ENCODE data around the gene SPACA6.
"Not testable (repeated sequence)": the region's sequence is repeated elsewhere in the genome, so short reads cannot be mapped to it uniquely, and the experiment has no call there.

The SPACA6 gene

DNA sequence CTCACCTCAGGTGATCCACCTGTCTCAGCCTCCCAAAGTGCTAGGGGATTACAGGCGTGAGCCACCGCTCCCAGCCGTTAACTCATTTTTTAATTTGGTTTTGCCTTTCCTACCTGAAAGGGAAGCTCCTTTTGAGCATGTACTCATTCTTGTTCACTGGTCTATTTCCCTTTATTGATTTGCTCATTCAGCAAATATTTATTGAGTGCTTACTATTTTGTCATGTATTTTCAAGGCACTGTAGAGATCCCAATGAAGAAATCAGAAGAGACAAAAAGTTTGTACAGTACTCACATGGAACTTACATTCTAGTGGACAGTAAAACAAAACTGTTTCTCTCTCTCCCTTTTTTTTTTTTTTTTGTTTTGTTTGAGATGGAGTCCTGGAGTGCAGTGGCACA, 13.8 kb downstream of the SPACA6 start:
- no peak for DNase-seq

DNA sequence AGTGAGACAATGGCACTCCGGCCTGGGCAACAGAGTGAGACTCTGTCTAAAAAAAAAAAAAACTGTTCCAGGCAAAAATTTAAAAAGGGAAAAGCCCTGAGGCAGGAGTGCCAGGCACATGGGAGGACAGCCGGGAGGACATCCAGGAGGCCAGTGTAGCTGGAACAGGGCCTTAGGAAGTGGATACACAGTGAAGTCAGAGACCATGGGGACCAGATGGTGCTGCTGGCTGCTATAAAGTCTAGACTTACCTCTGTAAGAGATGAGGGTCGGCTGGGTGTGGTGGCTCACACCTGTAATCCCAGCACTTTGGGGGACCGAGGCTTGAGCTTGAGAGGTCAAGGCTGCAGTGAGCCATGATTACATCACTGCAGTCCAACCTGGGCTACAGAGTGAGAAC, 15.7 kb downstream of the SPACA6 start:
- no peak for DNase-seq

DNA sequence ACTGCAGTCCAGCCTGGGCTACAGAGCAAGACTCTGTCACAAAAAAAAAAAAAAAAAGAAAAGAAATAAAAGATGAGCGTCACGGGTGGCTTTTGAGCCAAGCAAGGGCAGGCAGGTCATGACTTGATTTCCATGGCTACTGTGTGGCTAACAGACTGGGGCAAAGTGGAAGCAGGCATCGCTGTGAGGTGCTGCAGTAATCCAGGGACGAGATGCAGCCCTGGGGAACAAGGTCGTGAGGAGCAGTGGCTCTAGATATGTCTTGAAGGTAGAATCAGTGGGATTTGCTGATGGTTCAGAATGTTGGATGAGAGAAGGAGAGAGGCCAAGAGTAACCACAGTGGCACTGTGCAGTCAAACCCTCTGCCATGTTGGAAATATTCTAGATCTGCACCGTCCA, 16.4 kb downstream of the SPACA6 start:
- DNase-seq, result no peak

DNA sequence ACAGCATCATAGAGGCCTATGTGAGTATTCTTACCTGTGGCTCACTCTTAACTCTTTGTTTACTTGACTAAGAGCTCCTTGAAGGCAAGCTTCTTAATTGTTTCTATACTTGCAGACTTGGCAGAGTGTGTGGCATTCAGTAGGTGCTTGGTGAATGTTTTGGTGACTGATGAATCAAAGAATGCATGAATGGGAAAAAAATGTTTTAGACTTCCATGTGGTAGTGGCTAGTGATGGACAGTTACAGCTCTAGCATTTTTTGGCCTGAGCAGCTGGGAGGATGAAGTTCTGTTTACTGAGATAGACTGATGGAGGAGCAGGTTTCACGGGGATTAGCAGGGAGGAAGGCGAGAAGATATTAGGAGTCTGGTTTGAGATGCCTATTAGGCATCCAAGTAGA, 17.0 kb downstream of the SPACA6 start:
- no peak for DNase-seq

DNA sequence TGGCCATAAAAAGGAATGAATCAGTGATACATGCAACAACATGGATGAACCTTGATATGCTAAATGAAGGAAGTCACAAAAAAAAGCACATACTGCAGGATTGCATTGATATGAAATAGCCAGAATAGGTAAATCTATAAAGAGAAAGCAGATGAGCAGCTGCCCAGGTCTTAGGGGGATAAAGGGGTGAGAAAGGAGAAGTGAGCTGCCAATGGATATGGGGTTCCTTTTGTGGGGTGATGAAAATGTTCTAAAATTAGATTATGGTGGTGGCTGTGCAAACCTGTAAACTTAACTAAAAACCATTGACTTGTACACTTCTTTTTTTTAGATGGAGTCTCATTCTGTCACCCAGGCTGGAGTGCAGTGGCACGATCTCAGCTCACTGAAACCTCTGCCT, 18.6 kb downstream of the SPACA6 start:
- DNase-seq, result no peak

DNA sequence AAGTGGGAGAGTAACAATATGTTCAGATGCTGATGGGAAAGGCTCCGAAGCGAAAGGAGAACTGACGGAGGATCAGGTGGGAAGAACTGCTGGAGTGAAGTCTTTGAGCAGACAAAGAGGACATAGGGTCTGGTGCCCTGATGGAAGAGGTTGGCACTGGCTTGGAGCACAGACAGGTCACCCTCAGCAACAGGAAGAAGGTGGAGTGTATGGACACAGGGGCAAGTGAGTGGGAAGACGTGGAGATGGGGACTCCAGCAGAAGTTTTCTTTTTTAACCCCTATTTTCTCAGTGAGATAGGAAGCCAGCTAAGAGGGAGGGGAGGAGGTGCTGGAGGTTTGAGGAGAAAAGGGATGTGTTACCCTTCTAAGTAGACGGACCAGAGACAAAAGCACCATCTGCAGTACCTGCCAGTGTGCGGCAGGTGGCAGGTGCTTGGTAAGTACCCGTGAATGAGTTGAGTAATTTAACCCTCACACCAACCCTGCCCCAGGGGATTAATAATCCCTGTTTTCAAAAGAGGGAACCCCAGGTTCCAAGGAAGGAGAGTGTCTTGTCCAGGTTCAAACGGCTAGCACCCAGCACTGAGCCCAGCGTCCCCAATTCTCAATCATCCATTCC, 19.4 kb downstream of the SPACA6 start:
- DNase-seq, result no peak

DNA sequence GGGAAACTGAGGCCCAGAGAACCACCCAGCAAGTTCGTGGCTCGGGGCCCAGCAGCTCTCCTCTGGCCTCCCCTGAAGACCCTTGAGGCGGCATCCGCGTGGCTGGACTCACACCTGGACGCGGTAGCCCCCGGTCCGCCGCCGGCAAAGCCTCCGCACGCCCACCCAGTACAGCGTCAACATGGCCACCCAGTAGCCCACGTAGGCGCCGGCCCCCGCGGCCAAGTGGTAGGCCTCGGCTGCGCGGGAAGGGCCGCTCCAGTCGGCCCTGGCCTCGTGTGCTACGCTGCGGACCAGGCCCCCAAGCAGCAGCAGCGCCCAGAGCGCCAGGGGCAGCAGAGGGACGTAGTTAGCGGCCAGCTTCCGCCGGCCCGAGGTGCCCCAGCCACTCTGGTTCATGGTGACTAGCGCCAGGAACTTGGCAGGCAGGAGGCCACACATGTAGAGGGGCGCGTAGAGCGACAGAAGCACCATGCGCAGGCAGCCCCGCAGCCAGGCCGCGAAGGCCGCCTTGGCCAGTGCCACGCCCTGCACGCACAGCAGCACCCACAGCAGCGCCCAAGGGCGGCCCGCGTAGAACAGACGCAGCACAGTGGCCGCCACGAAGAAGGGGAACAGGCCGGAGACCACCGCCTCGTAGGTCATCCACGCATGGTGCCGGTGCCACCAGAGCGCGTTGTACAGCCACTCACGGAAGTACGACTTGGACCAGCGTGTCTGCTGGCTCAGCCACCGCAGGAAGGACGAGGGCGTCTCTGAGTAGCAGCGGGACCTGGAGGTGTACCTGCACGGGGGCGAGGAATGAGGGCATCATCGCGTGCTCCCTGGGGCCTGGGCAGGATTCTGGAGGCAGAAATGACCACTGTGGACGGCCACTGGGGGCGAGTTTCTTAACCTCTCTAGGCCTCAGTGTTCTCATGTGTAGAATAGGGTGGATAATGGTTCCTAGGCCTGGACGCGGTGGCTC, 20.5 kb downstream of the SPACA6 start:
- DNase-seq, result no peak

DNA sequence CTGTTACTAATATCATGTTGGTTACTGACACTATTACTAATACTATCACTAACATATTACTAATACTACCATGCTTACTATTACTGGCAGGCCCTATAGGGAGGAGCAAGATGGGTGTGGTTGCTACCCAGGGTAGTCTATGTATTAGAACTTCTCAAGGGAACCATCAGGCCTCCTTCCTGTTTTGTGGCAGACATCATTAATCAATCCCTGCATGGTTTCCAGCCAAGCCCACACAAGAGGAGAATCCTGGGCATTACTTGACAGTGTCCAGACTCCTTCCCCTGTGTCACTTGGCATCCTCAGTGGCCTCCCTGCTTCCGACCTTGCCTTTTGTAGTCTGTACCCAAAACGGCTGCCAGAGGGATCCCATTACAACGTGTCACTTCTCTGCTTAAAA, 21.7 kb downstream of the SPACA6 start:
- DNase-seq, result peak; percentile 70

DNA sequence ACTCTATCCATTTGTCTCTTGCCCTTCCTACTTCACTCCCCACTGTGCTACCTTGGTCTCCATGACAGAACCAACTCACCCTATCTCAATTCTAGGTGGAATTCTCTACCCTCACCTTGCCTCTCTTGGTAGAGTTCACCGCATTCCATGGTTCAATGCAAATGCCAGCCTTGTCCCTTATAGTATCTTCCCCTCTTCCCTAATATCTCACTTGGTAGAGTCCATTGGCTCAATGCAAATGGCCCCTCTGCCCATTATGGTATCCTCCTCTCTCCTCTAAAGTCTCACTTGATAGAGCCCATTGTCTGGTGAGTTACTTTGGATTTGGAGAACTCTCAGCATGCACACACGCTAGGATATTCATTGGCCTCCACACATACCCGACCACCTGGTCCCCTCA, 22.7 kb downstream of the SPACA6 start:
- no peak for DNase-seq

DNA sequence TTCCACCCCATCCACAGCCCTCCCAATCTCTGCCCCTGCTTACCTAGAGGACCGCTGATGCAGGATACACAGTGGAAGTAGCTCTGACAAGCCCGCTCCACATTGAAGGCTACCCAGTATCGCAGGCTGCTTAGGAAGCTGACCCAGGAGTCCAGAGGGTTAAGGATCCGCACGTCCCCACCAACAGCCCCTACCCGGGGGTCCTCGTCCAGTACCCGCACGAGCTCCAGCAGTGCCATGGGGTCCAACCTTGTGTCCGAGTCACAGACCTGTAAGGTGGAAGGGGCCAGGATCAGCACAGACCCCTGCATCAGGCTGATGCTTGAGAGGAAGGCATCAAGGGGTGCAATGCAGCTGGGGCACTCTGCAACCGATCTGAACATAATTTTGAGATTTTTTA, 23.8 kb downstream of the SPACA6 start:
- no peak for DNase-seq

DNA sequence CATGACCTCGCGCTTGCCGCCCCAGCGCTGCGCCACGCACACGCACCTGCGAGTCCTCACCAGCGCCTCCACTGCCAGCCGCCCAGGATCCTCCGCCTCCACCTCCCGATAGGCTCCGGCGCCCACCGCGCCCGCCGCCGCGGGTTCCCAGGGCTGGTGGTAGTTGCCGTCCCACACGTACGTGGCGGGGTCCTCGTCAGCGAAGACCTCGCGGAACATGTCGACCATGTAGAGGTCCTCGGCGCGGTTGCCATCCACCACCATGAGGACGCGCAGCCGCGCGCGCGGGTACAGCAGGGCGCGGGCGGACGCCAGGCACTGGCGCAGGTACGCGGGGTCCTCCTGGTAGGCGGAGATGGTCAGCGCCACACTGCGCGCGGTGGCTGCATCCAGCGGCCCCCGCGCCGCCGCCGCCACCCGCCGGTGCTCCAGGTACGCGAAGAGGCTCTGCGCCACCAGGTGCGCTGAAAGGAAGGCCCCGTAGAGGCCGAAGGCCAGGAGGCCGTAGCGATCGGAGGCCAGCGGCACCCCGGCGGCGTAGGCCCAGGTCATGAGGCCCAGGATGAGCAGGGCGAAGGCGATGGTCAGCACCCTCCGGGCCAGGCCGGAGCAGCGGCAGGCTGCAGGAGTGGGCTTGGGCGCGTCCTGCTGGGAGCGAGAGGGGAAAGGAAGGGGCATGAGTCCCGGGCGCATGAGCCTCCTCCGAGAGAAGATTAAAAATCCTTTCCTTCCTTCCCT, 26.3 kb downstream of the SPACA6 start:
- no peak for DNase-seq

DNA sequence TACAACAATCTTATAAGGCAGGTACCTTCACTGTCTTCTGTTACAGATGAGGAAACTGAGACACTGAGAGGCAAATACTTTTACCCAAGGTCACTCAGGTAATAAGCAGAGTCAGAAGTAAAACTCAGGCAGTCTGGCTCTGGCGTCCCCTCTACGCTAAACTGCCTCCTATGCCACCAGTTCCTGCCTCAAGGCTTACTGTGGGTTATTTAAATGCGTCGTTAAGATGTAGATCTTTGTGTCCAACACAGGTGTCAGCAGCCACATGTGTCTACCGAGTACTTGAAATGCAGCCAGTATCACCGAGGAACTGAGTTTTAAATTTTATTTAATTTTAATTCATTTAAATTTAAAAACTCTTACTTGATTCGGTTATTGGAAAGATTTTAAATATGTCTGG, 28.8 kb downstream of the SPACA6 start:
- no peak for DNase-seq

DNA sequence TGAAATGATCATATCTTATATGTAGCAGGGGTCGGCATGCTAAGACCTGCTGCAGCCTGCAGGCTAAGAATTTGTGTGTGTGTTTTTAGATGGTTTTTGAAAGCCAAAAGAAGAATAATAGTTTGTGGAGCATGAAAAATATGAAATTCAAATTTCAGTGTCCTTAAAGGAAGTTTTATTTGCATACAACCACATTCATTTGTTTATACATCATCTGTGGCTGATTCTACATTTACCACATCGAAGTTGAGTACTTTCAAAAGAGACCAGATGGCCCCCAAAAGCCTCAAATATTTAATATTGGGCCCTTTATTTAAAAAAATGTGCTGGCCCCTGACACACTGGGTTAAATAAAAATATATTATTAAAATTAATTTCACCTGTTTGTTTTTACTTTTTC, 29.4 kb downstream of the SPACA6 start:
- DNase-seq, result no peak

DNA sequence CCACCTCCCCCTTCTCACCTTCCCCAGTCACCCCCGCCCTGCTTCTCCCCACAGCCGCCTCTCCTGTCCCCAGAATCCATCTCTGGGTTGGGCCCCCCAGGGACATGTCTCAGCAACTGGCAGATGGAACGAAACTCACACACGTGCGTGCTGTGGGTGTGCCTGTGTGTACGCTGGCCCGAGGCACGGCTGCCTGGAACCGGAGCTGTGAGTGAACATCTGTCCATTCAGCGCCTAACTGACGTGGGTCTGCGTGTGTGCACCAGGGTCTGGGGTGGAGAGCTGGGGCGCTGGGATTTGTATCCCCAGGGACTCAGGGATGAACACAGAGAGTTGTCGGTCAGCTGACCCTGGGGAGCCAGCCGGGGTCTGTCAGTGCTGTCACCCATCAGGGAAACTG, 31.4 kb downstream of the SPACA6 start:
- DNase-seq, result no peak

DNA sequence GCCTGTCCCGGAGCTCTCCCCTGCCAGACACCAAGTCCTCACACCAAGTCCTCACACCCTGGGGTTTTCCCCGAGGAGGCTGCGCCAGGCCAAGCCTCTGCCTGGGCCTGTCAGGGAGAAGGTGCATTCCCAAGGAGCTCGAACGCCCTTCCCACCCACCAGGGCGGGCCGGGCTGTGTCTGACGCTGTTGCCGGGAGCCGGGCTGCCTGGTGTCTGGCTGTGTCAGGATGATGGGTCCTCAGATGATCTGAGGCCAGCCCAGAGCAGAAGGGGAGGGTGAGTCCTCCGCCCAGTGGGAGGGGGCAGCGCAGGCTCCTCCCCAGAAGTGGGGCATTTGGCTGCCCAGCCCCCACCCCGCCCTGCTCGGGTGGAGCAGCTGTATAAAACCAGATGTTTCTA, 32.9 kb downstream of the SPACA6 start:
- peak; percentile 46 for DNase-seq

DNA sequence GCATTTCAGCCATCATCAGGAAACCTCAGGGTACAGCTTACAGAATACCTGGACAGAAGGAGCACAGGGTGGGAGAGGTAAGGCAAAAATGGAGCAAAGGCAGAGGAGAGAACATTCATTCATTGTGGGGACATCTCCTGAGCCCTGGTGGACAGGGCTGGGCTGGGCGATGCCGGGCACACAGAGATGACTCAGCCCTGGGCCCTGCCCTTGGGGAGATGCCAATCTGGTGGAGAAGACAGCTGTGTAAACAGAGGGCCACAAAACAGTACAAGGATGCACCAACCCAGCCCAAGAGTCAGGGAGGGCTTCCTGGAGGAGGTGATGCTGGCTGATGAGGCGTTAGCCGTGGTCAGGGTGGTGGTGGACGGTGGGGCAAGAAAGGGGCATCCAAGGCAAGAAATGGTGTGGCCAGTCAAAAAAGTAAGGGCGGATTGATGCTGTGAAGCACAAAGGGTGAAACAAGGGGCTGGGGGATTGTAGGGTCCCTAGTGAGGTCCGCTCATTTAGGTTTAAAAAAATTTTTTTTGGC, 34.3 kb downstream of the SPACA6 start:
- DNase-seq, result no peak

DNA sequence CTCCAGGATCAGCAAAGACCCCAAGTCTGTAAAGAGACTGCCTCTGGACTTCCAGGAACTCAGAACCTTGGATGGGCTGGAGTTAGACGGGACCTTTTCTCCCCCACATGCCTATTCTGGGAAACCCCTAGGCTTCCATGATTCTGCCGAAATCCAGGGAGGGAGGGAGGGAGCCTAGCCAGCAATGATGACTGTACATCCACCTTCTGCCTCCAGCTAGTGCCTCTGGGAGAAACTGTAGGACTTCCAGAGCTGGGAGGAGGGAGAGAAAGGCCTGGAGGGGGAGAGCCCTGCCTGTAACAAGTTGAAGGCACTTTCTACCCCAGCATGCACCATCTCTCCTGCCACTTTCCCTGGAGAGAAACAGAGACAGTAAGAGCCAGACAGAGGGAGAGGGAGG, 36.7 kb downstream of the SPACA6 start:
- no peak for DNase-seq

DNA sequence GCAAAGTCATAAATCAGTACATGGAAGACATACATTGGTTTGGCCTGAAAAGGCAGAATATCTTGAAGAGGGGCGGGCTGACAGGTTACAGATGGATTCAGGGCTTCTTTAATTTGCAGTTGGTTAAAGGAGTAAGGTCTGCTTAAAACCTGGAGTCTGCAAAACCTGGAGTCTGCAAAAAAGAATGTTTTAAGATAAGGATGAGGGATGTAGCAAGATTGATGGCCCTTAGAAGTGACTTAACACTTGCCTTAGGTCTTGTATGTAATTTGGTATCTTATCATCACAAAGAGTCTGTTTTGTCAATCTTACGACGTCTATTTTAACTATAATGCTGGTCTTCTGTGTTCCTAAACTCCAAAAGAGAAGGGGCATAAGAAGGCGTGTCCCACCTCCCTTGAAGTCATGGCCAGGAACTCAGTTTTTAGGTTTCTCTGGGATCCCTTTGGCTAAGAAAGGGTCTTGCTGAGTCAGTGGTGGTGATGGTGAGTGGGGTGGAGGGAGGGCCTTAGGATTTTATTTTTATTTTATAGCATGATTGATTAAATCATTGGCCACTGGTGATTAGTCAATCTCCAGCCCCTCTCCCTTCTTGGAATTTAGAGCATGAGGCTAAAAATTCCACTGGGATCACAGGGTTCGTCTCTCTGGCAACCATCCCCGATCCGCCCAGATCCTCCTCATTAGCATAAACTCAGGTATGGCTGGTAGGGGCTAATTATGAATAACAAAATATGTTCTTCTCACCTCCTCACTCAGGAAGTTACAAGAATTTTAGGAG, 40.8 kb downstream of the SPACA6 start:
- no peak for DNase-seq

DNA sequence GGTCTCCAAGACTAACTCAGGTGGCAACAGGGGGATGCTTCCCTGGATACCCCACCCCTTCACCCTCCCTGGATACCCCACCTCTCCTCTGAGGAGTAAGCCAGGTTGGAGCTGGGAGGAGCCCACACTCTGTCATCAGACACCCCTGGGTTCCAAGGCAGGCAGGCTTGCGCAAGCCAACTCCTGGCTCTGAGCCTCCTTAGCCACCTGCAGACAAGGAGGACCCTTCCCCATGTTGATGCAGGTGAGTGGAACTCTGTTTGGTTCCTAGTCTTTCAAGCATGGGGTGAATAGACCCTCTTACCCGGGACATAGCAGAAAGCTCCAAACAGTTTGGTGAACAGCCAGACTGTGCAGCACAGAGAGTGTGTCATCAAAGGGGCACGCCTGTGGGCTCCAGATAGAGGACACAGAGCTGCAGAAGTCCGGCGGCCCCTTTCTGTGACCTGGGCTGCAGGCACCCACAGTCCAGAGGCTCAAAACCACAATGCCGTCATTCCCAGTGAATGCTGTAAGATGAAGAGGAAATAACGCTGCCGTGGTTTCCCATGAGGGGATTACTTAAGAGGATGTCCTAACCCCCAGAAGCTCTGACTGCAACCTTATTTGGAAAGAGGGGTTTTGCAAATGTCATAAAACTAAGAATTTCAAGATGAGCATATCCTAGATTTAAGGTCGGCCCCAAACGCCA, 42.8 kb downstream of the SPACA6 start:
- peak; percentile 100 for DNase-seq

DNA sequence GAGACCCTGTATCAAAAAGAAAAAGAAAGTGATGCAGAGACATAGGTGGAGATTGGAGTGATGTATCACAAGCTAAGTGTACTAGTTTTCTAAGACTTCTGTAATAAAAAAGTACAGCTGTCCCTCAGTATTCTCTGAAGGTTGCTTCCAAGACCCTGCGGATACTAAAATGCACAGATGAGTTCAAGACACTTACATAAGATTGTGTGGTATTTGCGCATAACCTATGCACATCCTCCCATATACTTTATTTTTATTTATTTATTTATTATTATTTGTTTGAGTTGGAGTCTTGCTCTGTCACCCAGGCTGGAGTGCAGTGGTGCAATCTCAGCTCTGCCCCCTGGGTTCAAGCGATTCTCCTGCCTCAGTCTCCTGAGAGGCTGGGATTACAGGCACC, 44.3 kb downstream of the SPACA6 start:
- DNase-seq, result no peak

DNA sequence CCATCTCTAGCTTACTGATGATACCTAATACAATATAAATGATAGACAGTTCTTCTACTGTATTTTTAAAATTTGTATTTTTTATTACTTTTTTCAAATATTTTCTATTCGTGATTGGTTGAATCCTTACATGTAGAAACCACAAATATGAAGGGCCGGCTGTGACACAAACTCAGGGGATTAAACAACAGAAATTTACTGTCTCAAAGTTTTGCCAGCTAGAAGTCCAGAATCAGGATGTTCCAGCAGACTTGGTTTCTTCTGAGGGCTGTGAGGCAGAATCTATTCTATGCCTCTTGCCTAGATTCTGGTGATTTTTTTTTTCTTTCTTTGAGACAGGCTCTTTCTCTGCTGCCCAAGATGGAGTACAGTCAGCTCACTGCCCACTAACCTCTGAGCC, 44.8 kb downstream of the SPACA6 start:
- DNase-seq, result no peak

DNA sequence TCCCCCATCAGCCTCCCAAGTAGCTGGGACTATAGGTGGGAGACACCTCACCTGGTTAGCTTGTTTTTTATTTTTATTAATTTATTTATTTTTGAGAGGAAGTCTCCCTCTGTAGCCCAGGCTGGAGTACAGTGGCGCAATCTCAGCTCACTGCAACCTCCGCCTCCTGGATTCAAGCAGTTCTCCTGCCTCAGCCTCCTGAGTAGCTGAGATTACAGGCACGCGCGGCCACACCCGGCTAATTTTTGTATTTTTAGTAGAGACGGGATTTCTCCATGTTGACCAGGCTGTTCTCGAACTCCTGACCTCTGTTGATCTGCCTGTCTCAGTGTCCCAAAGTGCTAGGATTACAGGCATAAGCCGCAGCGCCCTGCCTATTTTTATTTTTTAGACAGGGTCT, 45.4 kb downstream of the SPACA6 start:
- not testable (repeated sequence) for DNase-seq

All from inflammatory macrophage treated with lipopolysaccharide for 4 hours (primary cell).